Panc1 (cell line): ENCODE measurements around the gene FAM174A.

Source experiments
- POLR2AphosphoS5 ChIP-seq: IDR thresholded peaks from 2 replicates; pipeline ENCODE4 v1.6.1; 2012; ENCODE audit warnings: mild to moderate bottlenecking, low read depth, low read length, moderate library complexity
- TF ChIP-seq, protein P1 (sequence below): fragments of 450-650 bp; IDR thresholded peaks from 2 replicates; pipeline ENCODE4 v1.5.1; 2017; ENCODE audit warnings: mild to moderate bottlenecking

GRCh38 chr5:100584889-100585288 is 49.7 kb downstream of the FAM174A start:
- TF ChIP-seq, protein P1, sequence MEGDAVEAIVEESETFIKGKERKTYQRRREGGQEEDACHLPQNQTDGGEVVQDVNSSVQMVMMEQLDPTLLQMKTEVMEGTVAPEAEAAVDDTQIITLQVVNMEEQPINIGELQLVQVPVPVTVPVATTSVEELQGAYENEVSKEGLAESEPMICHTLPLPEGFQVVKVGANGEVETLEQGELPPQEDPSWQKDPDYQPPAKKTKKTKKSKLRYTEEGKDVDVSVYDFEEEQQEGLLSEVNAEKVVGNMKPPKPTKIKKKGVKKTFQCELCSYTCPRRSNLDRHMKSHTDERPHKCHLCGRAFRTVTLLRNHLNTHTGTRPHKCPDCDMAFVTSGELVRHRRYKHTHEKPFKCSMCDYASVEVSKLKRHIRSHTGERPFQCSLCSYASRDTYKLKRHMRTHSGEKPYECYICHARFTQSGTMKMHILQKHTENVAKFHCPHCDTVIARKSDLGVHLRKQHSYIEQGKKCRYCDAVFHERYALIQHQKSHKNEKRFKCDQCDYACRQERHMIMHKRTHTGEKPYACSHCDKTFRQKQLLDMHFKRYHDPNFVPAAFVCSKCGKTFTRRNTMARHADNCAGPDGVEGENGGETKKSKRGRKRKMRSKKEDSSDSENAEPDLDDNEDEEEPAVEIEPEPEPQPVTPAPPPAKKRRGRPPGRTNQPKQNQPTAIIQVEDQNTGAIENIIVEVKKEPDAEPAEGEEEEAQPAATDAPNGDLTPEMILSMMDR: no peak
- TF ChIP-seq POLR2AphosphoS5: no peak
